Measurements from ENCODE around the gene POTEC.
"Not testable (repeated sequence)": the region's sequence is repeated elsewhere in the genome, so short reads cannot be mapped to it uniquely, and the experiment has no call there.

The POTEC gene
- 0 reads per million in 2 donors for total RNA-seq

DNA sequence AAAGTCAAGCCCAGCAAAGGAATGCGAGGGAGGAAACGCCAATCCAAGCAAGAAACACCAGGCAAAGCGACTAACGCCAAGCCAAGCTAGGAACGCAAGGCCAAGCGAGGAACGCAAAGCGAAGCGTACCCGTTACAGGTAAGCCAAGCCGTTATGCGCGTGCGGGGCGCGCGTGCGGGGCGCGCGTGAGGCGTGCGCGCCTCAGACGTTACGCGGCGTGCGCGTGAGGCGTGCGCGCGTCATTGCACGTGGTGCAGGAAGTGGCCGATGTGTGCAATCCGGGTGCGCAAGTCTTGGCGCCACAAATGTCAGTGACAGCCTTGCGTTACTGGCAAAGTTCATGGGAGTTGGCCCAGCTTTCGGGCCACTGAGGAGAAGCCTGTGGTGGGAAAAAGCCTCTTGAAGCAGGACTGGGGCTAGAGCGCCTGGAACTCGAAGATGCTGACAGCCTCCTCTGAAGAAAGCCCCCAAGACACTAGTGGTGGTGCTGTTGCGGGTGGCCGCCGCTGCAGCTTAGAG lies at the start of gene POTEC:
TSS of gene POTEC (minus strand) at position 155 of the 519 bp plus-strand sequence. CDS start 454 bp downstream, outside the sequence.
- DNase-seq: not testable (repeated sequence)

DNA sequence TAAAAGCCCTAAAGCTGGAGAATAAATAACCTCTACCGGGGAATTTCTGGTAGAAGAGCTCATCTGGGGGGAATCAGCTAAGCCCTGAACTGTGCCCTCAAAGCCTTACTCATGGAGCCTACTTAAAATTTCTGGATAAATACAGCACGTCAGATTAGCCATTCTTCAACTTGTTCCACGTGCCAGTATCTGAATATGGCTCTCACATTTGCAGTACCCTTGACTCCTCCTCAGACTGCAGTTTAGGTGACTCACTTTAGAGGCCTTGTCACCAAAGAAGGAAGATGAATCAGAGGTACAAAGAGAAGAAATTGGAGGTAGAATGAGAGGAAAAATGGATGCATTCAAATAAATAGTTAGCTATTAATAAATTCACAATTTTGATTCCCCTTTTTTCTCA lies 34.6 kb upstream of the POTEC start:
- DNase-seq: no peak

DNA sequence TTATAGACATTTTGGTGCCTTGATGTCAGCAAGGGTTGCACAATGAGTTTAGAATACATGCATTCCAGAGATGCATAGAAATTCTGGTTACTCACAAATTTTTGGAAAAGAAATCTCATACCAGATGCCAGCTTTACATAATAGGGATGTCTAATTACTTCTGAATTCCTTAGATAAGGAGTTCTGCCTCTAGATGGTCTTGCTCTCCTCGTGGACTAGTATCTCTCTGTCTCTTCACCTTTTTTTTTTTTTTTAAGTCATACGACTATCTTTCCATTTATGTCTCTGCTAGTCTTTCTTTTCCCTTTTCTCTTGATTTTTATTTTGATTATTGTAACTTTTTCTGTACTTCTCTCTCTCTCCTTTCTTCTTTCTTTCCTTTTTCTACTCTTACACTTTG lies 16.1 kb upstream of the POTEC start:
- DNase-seq: not testable (repeated sequence)

DNA sequence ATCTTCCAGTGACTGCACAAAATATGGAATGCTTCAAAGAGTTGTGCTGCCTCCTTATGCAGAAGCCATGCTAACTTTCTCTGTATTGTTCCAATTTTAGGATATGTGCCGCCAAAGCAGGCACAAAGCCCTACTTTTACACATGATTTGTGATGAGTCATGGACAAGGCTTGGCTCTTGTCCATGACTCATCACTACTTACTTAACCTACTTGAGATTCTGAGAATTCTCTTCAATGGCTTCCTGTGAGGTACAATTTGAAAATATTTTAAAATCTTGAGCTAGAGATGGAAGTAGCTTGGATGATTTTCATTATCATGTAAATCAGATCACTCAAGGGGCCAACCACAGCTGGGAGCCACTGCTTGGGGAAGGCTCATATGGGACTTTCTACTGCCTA lies 11.7 kb downstream of the POTEC start:
- not testable (repeated sequence) for DNase-seq

DNA sequence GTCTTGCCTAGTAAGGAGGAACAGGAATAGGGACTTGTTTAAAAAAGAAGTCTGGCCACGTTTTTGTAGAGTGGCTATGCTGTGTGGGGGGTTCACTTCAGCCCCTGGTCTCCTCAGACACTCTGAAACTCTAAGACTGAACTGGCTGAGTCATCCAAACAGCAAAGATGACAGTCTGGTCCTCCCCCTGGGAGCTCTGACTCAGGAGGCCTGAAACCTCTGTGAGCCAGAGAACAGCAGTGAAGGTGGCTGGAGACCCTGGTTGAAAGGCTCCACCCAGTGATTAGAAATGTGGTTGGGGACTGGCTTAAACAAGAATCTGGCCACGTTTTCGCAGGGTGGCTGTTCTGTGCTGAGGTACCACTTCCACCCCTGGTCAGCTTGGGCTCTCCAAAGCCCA lies 32.7 kb downstream of the POTEC start:
- not testable (repeated sequence) for DNase-seq

DNA sequence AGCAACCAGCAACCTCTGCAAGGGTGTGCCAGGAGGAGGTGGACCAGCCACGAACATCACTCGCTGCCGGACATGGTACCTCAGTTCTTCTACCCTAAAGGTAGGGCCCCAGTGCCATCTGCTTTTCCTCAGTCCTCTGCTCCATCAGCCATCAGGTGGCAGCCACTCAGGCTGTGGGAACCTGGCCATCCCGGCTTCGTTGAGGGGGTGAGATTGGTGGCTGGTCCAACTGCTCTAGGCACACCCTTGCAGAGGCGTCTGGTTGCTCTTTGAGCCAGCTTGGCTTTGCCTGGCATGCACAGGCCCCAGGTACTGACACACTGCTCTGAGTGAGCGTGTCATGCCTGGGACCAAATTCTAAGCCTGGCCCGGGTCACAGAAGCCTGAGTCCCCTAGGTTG lies 39.7 kb downstream of the POTEC start:
- DNase-seq: not testable (repeated sequence)

DNA sequence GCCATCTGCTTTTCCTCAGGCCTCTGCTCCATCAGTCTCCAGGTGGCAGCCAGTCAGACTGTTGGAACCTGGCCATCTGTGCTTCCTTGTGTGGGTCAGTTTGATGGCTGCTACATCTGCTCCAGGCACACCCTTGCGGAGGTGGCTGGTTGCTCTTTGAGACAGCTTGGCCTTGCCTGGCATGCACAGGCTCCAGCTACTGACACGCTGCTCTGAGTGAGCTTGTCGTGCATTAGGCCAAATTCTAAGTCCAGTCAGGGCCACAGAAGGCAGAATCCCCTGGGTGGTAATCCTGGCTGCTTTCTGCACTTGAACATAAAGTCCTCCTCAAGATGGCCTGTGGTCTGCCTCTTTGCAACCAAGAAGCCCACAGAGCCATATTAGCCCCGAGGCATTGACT lies 41.5 kb downstream of the POTEC start:
- not testable (repeated sequence) for DNase-seq

DNA sequence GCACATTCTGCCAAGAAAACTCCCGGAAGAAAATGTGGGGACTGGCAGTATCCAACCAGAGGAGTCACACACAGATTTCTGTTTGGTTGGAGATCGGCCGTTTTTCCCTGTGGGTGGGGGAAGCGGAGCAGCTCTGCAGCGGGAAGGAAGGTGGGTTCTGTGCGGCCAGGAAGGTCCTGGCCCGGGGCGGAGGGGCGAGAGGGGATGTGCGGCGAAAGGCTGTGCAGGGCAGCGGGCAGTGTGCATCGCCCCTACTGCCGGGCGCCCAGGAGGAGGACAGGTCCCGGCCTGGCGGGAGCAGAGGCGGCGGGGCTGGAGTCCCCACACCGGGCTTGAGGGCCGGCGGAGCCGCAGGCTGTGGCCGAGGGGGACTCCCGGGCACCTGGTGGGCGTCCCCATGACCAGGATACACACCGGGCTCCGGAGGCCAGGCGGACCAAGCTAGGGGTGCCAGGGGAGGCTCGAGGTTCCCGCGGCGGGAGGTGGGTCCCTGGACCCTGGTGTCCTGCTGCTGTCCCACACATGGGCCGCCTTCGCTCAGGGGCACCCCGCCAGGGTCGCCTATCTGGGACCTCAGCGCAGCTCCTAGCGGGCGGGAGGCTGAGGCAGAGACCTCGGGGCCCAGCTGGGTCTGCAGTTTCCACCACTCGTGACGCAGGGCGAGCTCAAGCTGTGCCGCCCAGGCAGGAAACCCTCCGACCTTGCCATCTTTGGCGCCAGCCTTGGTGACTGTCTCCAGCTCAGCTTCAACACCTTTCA lies 54.0 kb downstream of the POTEC start:
- not testable (repeated sequence) for DNase-seq

DNA sequence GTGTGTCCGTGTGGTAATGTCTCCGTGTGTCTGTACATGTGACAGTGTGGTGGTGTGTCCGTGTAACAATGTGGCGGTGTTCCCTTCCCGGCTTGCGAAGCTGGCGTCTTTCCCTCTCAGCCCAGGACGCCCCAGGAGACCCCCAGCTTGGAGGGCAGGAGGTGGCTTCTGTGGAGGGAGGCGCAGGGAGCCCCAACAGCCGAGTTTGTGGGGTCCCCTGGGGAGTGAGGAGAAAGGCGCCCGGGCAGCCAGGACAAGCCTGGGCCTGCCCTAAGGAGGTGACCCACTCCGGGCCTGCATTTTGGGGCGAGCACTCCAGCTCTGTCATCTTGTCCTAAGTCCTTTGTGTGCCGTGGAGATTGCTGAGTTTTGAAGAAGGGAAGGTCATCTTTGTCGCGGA lies 54.6 kb downstream of the POTEC start:
- DNase-seq: not testable (repeated sequence)

DNA sequence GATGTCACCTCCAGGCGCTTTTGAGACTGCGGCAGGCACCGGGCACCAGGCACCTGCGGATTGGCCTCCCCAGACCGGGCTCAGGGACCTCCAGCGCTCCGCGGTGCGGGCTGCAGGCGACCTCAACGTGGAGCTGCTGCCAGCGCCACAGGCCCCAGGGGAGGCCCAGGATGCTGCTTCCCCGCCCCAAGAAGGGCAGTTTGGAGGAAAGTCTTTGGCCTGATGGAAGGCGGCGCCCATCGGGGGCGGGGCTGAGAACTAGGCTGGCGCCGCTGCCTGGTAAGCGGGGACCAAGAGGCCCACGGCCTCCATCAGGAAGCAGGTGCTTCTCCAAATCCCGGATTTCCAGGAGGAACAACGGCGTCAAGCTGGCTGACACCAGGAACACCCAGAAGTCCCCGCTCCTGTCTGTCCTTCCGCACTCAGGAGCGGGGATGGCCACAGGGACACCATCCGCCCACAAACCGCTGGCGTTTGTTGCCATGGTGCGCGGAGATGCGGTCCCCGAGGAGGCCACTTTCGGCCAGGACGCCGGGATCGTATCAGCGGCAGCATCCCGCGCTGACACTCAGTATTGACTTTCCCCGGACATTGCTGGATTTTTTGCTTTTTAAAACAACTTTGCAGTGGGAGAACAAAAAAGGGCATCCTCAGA lies 56.3 kb downstream of the POTEC start:
- not testable (repeated sequence) for DNase-seq

DNA sequence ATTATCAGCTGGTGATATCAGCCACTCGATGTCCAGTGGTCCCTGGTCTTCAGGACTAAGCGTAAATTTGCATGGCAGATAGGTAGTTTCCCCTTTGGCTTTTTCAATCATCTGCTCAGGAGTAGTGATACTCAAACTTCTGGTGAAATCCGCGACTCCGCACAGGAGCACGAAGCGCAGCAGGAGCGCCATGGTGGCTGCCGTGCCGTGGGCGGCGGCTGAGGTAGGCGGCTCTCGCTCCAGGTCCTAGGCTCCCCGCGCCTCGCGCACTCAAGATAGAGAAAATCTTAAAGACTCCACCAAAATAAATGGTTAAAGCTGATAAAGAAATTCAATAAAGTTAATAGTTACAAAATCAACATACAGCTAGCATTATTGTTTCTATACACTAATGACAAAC lies 64.3 kb downstream of the POTEC start:
- DNase-seq: not testable (repeated sequence)

DNA sequence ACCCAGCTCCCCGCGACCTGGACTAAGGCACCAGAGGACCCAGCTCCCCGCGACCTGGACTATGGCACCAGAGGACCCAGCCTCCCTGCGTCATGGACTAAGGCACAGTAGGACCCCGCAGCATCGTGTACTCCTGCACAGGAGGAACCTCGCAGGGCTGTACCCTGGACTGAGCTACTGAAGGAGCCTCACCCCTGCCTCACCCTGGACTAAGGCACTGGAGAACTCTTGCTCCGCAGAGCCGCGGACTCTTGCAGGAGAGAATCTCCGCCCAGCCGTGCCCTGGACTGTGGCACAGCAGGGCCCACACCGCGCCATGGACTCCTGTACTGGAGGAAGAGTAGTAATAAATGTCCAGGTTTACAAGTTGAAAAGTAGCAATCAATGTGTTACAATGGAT lies 67.9 kb downstream of the POTEC start:
- not testable (repeated sequence) for DNase-seq

DNA sequence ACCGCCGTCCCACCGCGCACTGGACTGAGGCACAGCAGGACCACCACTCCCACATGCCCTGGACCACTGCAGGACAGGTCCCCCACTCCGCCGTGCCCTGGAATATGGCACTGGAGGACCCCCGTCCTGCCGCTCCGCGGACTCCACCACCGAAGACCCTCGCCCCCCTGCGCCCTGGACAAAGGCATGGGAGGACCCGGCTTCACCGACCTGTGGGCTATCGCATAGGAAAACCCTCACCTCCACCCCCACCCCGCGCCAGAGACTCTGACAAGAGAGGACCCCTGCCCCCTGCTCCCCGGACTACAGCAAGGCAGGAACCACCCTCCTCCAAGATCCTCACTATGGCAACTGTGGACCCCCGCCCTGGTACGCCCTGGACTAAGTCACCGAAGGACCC lies 68.6 kb downstream of the POTEC start:
- DNase-seq: not testable (repeated sequence)

DNA sequence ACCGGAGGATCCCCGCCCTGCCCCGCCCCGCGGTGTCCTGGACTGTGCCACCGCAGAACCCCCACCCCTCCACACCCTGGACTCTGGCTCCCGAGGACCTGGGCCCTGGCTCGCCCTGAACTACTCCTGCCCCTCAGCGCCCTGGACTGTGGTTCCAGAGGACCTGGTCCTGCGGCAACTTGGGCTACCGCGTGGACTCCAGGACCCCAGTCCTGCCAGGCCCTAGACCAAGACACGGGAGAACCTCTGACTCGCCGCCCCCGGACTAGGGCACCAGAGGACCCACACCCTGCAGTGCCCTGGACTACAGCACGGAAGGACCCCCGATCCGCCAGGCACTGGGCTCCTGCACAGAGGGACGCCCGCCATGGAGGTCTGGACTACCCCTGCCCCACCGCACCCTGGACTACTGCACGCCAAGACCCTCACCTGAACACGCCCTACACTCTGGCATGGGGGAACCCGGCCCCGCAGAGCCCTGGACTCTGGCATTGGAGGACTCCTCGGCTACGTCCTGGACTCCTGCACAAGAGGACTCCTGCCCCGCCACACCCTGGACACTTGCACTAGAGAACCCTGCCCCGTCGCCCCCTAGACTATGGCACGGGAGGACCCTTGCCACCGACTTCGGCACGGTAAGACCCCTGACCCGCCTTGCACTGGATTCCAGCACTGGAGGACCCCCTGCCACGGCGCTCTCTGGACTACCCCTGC lies 69.2 kb downstream of the POTEC start:
- DNase-seq: not testable (repeated sequence)

DNA sequence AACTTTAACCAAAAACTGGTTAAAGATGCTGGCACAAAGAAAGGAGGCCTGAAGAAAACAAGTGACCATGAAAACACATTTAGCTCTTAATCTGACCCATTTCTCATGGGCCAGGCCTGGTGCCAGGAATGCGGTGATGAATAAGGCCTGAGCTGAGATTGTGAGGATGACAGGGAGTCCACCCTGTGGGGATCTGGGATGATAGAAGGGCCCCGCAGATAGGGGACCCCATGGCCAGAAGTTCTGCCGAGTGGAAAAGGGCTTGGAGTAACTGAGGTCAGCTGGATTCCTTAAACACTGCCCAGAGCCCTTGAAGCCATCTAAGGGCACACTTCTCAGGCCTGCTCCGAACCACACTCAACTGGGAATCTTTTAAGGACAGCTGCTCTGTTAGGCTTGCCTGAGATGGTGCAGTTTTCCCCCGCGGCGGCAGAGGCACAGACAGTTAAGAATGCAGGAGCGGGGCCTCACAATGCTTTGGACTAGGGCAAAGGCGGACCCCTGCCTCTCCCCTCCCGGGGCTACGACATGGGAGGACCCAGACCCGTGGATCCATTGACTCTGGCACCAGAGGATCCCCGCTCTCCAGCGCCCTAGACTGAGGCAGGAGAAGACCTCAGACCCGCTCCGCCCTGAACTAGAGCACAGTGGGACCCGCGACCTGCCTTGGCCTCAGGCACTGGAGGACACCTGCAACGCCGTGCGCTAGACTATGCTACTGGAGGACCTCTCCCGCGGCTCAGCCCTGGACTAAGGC lies 70.0 kb downstream of the POTEC start:
- DNase-seq: not testable (repeated sequence)

DNA sequence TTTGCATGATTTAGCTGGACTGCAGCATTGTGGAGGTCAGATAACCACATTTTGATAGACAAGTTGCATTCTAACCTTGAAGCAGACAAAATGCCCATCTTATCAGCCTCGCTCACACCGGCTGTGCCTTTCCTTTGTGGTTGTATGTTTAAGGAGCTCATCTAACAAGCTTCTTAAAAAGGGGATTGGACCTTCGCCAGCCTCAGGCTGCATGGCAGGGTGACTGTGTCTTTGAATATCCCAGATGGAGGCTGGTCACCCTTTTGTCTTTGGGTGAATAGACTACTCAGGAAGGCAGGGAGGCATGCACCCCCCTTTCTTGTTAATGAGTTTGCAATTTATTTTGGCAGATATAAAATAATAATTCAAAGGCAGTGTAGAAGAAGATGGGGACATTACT lies 72.1 kb downstream of the POTEC start:
- DNase-seq: not testable (repeated sequence)

DNA sequence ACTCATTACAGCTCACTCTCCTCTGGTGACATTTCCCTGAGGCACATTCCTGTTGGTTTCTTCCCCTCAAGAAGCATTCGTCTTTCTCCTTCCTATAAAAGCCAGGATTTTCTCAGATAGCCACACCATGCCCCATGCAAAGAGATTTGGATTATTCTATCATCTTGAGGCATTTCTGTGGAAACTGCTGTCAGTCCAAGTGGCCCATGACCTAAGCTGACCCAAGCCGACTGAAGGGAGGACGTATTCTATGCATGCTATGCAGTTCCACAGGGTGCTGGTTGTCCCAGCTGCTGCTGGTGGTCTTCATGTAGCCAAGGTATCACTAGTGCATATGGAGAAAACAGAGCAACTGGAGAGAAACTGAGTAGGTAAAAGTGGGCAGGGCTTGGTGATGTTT lies 73.0 kb downstream of the POTEC start:
- DNase-seq: not testable (repeated sequence)

DNA sequence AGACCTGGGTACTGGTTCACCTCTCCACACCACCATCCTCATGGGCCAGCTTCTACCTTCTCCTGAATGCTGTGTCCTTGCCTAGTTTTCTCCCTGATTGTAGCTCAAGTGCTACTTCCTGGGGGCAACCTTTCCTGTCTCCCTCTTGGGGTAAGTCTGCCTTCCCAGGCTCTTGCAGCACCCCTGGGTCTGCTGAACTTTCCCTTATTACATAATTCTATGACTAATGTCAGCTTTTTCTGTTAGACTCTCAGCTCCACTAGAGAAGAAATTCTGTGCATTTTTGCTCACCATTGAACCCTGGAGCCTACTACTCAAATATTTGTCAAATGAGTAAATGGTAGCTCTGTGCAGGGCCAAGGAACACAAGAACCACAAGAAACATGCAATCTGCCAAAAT lies 73.4 kb downstream of the POTEC start:
- not testable (repeated sequence) for DNase-seq

DNA sequence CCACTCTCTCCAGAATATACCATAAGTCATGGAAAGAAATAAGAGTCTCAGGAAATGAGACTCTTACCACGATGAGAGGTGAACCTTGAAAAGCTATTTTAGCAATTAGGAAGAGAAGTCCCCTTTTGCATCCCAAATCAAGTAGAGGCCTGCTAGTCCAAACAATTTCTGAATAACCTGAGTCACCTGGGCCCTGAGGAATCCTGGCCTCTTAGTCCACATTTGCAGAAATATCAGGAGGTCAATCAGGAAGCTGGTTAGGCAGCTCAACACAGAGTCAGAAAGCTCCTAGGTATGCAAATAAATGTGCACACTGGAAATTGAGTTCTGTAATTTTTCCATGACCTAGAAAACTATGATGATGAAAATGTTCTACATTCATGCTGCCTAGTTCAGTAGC lies 77.4 kb downstream of the POTEC start:
- DNase-seq: not testable (repeated sequence)

Measured in T-helper 9 cell (primary cell).